Hindlimb muscle (tissue), 1 donor: ENCODE data around the gene TYMP. TPM values are rescaled to one million over a fixed set of nuclear protein-coding genes. Genes with fewer than 3 reads are reported as not detected.
"Not testable (repeated sequence)": the region's sequence is repeated elsewhere in the genome, so short reads cannot be mapped to it uniquely, and the experiment has no call there.

Experiments
- DNase-seq: peaks from one replicate; pipeline ENCODE4 v3.0.0-alpha.2; 2013
- polyA plus RNA-seq: library from polyadenylated mRNA; unstranded; fragments of 120-200 nt; gene quantifications from one replicate; pipeline ENCODE4 v1.2.1, GENCODE V29; 2013; ENCODE audit not compliant: insufficient read length

The TYMP gene
- polyA plus RNA-seq, 1 donor, result 6.7 TPM

DNA sequence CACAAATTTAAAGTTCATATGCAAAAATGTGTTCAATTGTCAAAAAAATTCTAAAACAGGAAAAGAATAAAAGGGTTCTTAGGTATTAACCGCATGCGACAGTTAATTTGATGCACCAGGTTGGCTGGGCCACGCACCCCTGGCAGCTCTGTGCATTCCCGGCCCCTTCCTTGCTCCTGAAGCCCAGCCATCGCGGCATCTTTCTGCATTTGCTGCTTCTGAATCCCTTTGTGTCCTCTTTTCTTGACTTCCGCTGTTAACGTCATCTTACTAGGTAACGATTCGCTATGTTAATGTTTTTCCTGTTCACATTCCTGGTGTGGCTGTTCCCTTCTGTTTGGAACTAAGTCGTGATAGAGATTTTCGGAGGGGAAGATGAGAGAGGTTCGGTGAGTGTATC is 8.0 kb upstream of the TYMP start:
- no peak for DNase-seq

DNA sequence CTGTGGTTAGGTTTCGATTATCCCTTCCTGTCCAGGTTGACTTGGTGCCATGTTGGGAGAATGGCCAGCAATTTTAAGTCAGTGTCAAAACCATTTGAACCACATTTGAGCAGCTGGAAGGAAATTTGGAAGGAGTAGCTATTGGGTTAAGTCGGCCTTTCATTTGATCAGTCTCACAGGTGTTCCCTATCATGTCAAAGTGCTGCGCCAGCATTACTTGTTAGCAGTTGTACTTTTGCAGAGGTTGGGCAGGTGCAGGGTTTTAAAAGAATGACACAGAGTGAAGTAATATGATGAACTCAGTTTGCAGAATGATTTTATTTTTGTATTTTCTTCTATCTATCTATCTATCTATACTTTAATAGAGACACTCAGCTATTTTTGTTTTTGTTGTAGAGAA is 6.4 kb upstream of the TYMP start:
- no peak for DNase-seq

GRCh38 chr22:50535113-50535512 is 5.3 kb upstream of the TYMP start:
- no peak for DNase-seq

- not testable (repeated sequence) for DNase-seq
These were observed 4.3 kb upstream of the TYMP start for GRCh38 chr22:50533856-50534711.

DNA sequence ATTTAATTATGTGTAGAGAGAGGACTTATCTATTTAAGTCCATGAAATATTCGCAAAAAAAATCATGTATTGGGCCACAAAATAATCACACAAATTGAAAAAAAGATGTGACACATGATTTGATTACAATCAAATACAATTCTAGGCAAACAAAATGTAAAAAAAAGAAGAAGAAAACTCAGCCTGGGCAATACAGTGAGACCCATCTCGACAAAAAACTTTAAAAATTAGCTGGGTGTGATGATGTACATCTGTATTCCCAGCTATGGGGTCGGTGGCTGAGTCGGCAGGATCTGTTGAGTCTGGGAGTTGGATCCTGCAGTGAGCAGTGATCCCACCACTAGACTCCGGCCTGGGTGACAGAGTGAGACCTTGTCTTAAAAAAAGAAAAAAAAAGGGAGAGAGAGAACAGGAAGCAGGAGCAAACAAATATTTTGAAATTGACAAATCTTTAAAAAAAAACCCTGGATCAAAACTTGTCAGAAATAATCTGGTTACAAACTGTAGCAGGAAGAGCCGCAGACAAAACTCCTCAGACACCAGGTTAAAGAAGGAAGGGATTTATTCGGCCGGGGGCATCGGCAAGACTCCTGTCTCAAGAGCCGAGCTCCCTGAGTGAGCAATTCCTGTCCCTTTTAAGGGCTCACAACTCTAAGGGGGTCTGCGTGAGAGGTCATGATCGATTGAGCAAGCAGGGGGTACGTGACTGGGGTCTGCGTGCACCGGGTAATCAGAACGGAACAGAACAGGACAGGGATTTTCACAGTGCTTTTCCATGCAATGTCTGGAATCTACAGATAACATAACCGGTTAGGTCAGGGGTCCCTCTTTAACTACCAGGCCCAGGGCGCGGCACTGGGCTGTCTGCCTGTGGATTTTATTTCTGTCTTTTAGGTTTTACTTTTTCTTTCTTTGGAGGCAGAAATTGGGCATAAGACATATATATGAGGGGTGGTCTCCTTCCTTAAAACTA is 3.3 kb upstream of the TYMP start:
- no peak for DNase-seq

GRCh38 chr22:50531962-50532674 is 2.3 kb upstream of the TYMP start:
- DNase-seq, result peak; percentile 63

- peak; percentile 29 for DNase-seq
These were observed 1.7 kb upstream of the TYMP start for GRCh38 chr22:50531546-50531961.

- peak; percentile 73 for DNase-seq
These were observed 1.2 kb upstream of the TYMP start for GRCh38 chr22:50530877-50531545.

- DNase-seq, result no peak
These were observed 716 bp upstream of the TYMP start for GRCh38 chr22:50530580-50530876.

DNA sequence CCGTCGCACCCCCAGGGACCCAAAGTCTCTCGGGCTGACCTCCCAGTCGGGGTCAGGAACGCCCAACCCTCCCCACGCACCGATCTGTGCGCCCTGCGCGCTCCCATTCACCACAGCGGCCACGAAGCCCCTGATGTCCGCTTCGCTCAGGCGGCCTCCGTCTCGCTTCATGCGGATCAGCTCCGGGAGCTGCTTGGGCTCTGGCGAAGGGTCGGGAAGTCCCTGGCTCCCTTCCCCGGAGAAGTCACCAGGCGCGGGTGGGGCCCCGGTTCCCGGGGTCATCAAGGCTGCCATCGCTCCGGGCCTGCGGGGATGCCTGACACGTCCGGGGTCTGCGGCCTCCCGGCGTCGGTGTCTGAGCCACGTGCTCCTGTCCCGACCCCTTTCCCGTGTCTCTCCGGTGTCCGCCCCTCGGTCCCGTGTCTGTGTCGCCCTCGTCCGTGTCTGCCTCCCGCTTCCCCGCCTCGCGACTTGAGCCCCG is 356 bp downstream of the TYMP start:
- DNase-seq, result no peak

GRCh38 chr22:50528682-50529415 is 963 bp downstream of the TYMP start:
- no peak for DNase-seq

DNA sequence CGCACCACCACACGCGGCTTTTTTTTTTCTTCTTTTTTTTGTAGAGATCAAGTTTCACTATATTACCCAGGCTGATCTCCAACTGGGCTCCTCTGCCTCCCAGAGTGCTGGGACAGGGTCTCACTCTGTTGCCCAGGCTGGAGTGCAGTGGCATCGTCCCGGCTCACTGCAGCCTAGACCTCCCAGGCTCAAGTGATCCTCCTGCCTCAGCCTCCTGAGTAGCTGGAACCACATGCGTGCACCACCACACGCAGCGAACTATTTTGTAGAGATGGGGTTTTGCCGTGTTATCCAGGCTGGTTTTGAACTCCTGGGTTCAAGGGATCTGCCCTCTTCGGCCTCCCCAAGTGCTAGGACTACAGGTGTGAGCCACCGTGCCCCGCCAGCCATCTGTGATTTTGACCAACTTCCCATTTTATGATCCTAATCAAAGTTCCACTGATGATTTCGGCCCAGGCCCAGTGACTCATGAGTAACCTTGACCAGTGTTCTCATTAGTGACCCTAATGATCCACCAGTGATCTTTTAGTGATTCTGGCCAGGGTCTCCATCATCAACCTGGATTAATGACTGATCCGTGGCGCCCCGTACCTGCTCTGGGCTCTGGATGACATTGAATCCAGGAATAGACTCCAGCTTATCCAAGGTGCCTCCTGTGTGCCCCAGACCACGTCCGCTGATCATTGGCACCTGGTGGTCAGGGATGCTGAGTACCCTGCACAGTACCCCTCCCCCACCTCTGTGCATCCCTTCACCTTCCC is 1.7 kb downstream of the TYMP start:
- DNase-seq, result no peak

GRCh38 chr22:50526834-50527801 is 2.7 kb downstream of the TYMP start:
- DNase-seq, result no peak

DNA sequence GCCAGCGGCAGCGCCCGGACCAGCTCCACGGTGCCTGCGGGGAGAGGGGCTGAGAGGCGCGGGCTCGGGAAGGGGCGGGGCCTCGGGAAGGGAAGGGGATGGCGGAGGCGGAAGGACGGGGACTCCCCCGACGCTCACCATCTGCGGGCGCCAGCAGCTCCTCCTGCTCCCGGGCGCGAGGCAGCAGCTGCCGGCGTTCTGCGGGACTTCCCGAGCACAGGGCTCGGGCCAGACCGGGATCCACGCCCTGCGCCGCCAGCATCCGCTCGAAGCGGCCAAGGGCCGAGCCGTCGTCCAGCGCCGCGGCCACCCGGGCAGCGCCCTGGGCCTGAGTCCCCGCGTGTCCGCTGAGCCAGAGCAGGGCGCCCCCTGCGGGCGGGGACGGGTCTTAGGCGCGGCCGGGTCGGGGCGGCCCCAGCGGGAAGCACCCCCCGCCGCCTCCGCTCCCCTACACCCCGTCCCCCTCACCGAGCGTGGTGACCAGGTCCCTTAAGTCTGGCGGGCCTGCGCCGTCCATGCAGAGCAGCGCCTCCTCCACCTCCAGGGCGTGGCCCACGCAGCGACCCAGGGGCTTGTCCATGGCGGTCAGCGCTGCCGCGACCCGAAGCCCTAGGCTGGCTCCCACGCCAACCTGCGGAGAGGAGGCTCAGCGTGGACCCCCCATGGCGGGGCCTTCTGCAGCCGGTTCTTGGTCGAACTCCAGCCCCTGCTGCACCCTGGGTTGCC is 3.5 kb downstream of the TYMP start:
- no peak for DNase-seq

GRCh38 chr22:50525858-50526107 is 4.0 kb downstream of the TYMP start:
- DNase-seq, result peak; percentile 86

- peak; percentile 98 for DNase-seq
These were observed 4.5 kb downstream of the TYMP start, which contains the start of gene SCO2 for GRCh38 chr22:50525104-50525857. Gene SCO2, minus strand, starts transcription at chr22:50525598. Its CDS starts 1,187 bp downstream, at chr22:50524411.

GRCh38 chr22:50524676-50525103 is 5.1 kb downstream of the TYMP start:
- no peak for DNase-seq
